ENCODE results near the gene WWTR1. TPM values are rescaled to one million over a fixed set of nuclear protein-coding genes. Genes with fewer than 3 reads are reported as not detected.

The WWTR1 gene
- total RNA-seq, 1 donor from 2014 or later, result 8.0 TPM

DNA sequence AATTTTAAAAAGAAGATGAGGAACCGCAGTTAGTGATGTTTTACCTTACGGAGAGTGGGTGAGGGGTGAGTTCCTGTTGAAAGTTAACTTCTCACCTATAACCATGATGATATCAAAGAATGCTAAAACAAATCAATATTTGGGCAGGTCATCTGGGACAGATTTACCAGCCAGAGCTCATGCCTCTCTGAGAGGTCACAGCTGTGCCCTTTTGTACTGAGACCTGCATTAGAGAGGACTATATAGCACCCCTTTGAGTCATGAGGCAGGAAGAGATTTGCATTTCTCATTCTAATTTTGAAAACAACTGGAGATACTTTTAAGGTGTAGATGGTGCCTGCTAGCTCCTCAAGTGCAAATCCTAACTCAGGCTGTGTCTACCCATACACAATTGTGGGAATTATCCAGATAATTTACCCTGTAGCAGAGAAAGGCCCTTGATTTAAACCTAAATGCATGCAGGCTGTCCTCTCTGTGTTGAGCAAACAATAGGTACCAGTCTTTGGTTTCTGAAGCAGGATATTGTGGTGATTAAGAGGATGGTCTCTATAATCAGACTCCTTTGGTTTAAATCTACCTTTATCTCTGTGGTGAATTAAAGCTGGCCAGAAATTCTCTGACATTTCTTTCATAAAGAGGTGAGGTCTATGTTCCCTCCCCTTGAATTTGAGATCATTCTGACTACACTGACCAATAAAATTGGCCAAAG lies 189.2 kb downstream of the WWTR1 start:
- DNase-seq, result no peak

Small RNAs within 50 kb of the gene (small RNA-seq; reads per million reads assigned to genes)
- not detected for gene RNU6-1098P

Other genes starting within 250 kb of the WWTR1 start
- gene TM4SF4, start 183.3 kb downstream of the WWTR1 start, total RNA-seq, result not detected
- gene COMMD2, start 94.5 kb upstream of the WWTR1 start, total RNA-seq, result 126 TPM
- gene ANKUB1, start 134.5 kb upstream of the WWTR1 start, total RNA-seq, result 0.78 TPM
- gene RNF13, start 155.2 kb upstream of the WWTR1 start, total RNA-seq, result 108 TPM